ENCODE results near the gene MBTPS2.
"Not testable (repeated sequence)": the region's sequence is repeated elsewhere in the genome, so short reads cannot be mapped to it uniquely, and the experiment has no call there.

The MBTPS2 gene

DNA sequence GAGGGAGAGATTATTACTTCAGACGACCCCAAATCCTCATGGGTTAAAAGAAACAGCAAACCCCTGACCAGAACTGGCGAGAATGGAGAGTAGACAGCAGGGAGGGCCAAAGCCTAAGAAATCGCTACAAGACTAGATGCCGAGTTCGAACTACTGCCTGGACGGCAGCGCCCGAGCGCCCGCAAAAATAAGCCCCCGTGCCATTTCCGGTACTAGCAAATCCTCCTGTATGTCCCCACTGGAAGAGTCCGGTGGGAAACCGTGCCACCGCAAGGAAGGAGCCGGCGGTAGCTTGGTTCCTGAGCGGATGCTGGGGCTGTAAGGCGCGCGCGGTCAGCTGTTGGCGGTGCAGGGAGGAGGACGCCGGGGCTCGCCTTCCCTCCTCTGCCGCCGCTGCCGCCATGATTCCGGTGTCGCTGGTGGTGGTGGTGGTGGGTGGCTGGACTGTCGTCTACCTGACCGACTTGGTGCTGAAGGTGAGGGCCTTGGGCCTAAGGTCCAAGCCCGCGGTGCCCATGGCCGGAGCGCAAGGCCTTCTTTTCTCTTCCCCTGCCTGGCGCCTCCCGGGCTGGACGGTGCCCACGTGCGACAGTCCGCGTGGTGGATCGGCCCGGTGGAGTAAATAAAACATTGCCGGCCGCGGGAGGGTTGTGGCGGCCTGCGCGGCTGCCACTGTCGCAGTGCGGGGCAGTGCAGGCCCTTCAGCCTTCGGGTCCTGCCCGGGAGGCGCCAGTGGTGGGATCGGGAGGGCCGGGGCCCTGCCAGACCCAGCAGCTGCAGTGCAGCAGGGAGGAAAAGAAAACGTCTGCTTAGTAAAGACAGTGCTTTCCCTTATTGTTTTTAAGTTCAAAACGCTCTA is at the start of gene MBTPS2:
MBTPS2 (plus strand) TSS at position 284 of the 859 bp plus-strand sequence; CDS start at position 402, 118 bp downstream.
- peak; percentile 53 to 56 (median 55) for DNase-seq (ENCODE audit: low read depth in 2 of 3, low spot score in 2 of 3)

DNA sequence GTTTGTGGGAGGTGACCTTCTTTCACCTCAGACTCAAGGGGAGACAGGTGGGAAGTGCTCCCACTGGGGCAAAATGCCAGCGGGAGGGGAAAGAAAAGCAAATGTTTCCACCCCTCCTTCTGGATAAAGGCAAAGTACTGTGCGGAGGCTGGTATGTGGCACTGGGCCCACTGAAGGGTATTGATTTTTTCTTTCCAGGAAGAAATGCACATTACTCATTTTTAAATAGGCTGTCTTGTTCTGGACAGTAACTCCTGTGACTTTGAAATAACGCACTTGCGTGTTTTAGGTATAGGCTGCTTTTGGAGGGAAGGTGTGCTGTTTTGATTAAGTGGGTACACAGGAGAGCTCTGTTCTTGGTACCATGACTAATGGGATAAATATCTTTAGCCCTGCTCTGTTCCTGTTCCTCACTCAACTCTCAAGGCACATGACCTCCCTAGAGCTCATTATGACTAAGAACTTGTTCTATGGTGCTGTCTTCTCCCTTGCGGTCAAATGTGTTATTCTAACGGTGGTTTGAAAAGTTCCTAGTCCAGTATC is 40.7 kb upstream of the MBTPS2 start:
- DNase-seq (ENCODE audit: low read depth in 2 of 3, low spot score in 2 of 3), result no peak

DNA sequence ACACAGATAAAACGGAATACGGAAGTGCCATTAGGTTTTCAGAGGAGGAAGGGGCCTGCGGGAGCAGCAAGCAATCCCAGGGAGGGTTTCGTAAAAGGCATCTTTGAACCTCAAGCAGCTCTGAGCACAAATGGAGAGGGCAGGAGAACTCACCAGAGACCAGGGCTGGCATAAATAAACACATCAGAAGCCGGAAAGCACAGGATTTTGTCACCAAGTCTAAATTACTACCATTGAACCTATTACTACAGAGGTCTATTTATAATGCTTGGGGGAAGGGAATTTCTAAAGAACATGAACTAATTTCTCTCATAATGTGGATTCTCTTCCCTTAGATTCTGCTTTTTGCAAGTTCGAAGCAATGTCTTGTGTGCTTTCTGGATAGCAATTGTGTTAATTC is 39.6 kb upstream of the MBTPS2 start:
- no peak for DNase-seq (ENCODE audit: low read depth in 2 of 3, low spot score in 2 of 3)

DNA sequence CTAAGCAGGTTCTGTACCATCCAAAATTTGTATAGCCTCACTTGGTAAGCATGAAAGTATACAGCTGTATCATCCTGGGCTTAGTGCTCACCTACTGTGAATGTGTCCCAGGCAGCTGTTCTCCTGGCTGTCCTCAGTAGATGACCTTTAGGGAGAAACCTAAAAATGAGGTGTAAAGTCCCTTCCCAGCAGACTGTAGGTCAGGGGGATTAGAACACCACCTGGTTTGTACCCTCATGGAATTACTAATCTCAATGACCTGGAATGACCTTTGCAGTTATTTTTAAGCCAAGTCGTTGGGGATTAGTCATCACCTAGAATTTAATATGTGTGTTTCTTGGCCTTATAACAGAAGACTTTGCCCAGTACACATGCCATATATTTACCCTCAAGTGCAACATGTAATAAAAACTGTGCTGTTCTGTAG is 39.1 kb upstream of the MBTPS2 start:
- no peak for DNase-seq (ENCODE audit: low read depth in 2 of 3, low spot score in 2 of 3)

DNA sequence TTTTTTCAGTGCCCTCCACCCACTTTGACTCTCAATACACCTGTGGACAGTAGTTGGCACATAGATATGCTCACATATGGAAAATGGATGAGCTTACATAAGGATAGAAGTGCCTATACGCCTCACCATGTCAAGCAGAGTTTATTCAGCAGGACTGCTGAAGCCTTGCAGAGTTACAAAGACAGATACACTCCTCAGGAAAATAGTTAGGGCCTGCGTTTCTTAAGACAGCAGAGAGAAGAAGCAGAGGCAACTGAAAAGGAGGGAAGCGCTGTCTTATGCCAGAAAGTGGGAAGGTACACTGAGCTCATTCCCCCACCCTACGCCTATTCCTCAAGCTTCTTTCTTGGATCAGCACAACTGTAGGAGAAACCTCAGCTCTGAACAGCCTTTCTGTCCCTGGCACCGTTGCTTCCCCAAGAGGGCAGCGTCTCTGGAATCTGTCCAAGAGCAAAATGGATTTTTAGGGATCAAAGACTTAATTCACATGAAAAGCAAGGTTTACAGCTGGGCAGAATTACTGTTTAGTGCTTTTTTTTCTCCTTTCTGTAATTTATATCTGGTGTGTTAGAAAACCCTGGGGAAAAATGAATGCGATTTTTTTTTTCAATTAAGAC is 37.3 kb upstream of the MBTPS2 start:
- no peak for DNase-seq (ENCODE audit: low read depth in 2 of 3, low spot score in 2 of 3)

DNA sequence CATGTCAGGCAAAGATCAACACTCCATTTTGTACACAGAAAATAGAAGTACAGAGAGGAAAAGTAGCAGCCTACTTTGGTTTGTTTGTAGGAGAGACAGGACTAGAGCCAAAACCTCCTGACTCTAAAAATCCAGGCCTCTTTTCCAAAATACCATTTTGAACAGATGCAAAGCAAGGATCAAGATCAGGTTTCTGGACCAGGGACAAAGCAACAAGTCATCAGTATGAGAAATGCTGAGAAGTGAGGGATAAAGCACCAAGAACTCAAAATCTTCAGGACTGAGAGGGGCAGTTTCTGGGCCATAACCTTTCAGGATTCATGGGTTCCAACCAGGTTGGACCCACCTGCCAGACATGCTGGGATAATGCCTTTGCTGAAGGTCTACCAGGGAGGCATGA is 36.6 kb upstream of the MBTPS2 start:
- DNase-seq (ENCODE audit: low read depth in 2 of 3, low spot score in 2 of 3), result no peak

DNA sequence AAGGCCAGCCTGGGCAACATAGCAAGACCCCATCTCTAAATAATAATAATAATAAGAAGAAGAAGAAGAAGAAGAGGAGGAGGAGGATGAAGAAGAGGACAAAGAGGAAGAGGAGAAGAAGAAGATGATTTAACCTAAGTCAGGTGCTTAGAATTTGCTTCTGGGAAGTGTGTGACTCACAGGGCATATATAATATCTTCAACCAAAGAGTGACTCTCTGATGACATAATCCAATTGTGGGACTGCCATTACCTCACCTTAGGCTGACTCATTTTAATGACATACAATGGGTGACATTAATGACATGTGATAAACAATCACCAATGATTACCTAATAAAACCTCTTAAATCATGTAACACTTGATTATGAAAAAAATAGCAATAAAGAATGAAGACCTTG is 32.7 kb upstream of the MBTPS2 start:
- DNase-seq (ENCODE audit: low read depth in 2 of 3, low spot score in 2 of 3), result no peak

DNA sequence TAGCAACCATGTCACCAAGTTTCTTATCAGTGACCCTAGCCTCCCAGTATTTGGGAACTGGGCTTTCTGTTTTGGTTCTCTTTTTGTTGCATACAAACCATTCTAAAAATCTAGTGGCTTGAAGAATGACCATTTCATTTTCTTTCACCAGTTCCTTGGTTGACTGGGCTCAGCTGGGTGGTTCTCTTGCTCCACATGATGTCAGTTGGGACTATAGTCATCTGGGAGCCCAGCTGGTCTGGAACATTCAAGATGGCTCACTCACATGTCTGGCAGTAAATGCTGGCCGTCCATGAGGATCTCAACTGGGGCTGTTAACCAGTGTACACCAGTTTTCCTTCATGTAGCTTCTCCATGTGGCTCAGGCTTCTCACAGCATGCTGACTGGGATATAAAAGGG is 27.6 kb upstream of the MBTPS2 start:
- DNase-seq (ENCODE audit: low read depth in 2 of 3, low spot score in 2 of 3), result no peak

DNA sequence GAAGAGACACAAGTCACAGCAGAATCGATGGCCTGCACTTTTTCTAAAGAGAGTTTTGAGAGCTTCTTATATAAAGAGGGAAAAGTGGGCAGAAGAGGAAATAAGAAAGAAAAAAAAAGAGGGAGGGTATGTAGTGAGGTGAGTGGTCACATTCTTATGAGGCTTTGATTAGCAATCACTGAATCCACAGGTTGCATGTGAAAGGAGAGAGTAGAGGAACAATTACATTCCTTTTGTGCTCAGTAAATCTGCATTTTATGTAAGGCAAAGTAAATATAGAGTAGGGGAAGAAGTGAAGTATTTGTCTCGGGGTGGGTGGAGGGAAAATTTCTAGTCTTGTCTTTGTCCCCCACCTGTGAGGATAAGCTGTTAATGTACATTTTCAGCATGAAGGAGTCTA is 26.8 kb upstream of the MBTPS2 start:
- no peak for DNase-seq (ENCODE audit: low read depth in 2 of 3, low spot score in 2 of 3)

DNA sequence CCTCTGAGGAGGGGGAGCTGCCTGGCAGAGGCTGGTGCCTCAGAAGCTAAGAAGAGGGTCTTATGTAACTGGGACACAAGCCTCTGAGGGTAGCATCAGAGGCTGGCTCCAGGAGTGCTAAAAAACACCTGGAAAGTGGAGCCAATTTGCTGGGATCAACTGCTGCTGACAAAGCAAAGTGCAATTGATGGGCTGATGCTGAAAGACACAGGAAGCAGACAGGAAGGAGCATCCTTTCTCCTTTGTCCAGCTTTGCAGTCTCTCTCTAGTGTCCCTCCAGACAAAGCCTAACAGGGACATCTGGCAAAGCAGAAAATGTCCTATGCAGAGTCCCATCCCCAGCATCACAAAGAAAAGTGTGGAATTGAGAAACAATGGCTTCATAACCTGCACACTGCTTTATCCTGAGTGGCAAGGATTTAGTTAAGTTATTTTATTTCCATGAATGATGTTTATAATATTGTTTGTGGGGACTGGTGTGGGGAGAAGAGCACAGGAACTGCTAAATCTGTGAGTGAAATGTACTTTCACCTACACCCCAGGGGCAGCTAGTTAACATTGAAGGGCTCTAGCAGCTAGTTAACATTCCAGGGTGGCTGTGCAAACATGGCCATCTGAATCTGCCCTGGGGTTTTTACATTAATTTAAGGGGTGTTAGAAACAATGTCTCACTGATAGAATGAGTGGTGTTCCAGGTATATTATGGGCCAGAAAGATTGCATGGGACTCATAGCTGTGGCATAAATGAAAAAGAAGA is 25.6 kb upstream of the MBTPS2 start:
- no peak for DNase-seq (ENCODE audit: low read depth in 2 of 3, low spot score in 2 of 3)

DNA sequence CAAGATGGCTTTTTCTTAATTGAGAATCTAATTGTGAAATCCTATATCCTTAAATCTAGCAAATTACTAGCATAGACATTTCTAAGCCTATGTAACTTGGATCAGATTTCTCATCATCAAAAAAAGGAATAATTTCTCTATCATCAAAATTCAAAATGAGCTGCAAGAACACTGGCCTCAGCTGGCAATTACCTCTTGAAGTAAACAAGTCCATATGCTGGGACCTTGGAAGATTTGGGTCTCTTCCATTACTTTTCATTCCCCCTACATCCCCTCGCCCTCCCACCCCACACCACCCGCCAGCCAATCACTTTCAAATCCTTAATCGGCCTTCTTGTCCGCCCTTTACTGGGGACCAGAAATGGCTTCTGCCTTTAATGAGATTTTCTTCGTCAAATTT is 23.3 kb upstream of the MBTPS2 start:
- DNase-seq (ENCODE audit: low read depth in 2 of 3, low spot score in 2 of 3), result no peak

DNA sequence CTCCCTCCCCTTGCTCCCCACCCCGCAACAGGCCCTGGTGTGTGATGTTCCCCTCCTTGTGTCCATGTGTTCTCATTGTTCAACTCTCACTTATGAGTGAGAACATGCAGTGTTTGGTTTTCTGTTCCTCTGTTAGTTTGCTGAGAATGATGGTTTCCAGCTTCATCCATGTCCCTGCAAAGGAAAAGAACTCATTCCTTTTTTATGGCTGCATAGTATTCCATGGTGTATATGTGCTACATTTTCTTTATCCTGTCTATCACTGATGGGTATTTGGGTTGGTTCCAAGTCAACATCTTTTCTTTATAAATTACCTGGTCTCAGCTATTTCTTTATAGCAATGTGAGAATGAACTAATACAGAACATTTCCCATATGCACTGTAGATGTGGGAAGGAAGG is 19.2 kb upstream of the MBTPS2 start:
- not testable (repeated sequence) for DNase-seq (ENCODE audit: low read depth in 2 of 3, low spot score in 2 of 3)

DNA sequence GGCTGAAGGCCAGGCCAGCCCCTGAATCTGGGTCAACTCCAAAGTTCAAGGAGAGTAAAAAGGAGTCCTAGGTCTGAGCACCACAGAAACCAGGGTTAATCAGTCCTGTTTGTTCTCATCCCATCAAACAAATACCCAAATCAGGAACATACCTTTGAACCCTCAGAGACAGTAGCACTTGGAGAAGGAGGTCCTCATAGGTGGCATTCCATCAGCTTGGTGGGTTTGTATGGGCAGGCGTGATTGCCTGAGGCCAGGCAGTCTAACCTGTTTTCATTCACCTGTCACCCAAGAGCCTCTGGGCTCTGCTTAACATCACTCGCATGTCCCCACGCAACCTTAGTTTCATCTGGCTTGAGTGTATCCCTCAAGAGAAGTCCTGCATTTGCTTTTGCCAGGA is 17.5 kb upstream of the MBTPS2 start:
- no peak for DNase-seq (ENCODE audit: low read depth in 2 of 3, low spot score in 2 of 3)

DNA sequence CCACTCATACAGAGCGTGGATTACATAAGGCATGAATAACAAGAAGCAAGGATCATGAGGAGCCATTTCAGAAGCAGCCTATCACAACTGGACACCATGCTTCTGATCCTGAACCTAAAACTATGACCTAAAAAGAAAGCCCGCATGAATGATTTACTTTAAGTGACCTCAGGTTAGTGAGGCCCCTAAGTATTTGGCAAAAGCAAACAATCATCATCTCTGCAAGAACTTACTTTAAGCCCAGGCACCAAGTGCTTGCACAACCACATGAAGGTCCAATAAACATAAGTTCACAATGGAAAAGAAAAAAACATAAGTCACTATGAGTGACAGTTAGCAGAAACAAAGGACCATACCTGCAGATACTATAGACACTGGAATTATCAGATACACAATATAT is 7.9 kb upstream of the MBTPS2 start:
- DNase-seq (ENCODE audit: low read depth in 2 of 3, low spot score in 2 of 3), result no peak

DNA sequence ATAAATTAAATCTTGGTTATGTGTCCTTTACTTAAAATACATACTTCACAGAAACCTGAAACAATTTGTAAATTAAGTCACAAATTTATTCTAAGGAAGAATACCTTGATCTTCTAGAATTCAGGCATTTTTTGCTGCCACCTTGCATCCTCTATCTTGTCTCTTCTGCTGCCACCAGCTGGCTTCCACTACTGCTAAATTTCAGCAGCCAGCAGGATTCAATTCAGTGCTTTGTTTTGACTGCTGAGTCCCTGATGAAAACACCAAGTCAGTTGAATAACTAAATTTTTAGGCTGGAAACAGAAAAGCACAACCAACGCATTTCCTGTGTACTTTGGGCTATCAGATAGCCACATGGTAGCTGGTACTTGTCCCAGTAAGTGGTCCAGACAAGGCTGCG is 2.4 kb upstream of the MBTPS2 start:
- DNase-seq (ENCODE audit: low read depth in 2 of 3, low spot score in 2 of 3), result no peak

DNA sequence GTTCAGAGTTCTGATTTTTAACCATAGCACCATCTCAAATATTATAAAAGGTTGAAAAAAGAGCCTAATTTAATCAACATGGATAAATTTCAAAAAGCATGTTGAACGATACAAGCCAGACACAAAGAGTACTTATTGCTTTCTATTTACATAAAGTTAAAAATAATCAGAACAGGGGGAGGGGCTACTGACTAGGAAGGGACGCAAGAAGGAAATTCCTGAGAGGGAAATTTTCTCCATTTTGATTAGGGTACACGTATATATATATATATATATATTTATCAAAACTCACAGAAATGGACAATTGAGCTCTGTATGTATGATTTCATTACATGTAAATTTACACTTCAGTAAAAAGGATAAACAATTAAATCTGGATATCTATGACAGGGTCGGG is 482 bp upstream of the MBTPS2 start:
- no peak for DNase-seq (ENCODE audit: low read depth in 2 of 3, low spot score in 2 of 3)

DNA sequence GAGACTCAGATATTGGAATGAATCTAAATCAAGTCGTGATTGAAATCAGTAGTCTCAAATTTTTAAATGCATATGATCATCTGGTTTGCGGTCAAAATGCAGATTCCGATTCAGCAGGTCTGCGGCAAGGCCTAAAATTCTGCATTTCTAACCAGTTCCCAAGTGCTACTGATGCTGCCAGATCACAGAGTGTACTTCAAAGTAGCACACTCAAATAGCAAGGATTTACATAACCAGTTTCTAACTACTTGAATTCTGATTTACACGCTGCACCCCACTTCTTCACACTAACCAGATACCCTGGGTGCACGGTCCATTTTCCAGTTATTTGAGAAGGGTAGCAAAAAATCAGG is 752 bp downstream of the MBTPS2 start:
- no peak for DNase-seq (ENCODE audit: low read depth in 2 of 3, low spot score in 2 of 3)

DNA sequence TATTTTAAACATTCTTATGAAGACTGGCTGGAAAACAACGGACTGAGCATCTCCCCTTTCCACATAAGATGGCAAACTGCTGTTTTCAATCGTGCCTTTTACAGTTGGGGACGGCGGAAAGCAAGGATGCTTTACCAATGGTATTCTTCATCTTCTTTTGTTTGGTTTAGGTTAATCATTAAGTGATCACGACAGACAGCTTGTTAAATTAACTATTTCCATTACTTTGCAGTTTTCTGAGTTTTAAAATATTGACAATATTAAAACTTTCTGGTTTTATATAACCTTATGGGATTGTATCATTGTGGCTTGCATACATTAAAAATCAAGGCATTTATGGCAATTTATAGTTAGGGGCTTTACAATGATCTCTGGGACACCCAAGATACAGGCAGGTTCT is 3.8 kb downstream of the MBTPS2 start:
- DNase-seq (ENCODE audit: low read depth in 2 of 3, low spot score in 2 of 3), result no peak

DNA sequence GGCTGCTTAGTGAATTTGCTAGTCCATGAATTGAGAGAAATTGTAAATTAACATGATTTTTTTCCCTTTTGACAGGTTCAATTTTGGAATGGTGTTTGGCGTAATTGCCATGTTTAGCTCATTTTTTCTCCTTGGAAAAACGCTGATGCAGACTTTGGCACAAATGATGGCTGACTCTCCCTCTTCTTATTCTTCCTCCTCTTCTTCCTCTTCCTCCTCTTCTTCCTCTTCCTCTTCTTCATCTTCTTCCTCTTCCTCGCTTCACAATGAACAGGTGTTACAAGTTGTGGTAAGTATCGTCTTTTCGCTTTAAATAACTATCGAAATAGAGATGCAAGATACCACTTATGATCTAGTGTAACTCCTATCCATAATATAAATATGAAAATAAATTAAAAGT is 5.7 kb downstream of the MBTPS2 start:
- no peak for DNase-seq (ENCODE audit: low read depth in 2 of 3, low spot score in 2 of 3)

DNA sequence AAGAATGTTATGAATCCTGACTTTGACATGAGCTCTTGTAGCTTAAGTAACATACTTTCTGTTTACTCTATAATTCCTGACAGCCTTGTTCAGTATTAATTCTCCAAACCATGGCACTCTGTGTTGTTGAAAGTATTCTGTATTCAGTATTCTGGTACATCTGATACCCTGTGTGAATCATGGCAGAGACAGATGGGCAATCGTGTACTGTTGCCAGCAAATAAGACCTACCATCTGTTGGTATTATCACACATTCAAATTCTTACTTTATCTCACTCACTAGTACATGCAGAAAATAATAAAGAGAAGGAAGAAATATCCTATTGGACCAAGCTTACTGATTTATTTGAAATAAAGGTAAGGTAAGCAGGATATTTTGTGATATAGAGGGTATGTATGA is 7.9 kb downstream of the MBTPS2 start:
- DNase-seq (ENCODE audit: low read depth in 2 of 3, low spot score in 2 of 3), result no peak

DNA sequence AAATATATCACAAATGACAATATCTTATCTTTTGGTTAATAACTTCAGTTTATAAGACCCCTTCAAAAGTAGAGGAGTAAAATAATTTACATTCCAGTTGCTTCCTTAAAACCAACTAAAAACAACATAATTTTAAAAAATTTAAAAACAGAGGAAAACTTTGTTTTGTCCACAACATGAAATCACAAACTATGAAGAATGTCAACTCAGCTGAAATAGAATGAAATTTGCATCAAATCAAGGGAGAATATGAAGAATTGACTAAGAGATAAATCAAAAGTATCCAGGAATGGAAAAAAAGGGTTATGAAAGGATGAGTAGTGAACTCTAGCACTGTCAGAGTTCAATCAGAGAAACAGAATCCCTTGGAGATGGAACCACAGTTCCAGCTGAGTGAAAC is 14.2 kb downstream of the MBTPS2 start:
- no peak for DNase-seq (ENCODE audit: low read depth in 2 of 3, low spot score in 2 of 3)

DNA sequence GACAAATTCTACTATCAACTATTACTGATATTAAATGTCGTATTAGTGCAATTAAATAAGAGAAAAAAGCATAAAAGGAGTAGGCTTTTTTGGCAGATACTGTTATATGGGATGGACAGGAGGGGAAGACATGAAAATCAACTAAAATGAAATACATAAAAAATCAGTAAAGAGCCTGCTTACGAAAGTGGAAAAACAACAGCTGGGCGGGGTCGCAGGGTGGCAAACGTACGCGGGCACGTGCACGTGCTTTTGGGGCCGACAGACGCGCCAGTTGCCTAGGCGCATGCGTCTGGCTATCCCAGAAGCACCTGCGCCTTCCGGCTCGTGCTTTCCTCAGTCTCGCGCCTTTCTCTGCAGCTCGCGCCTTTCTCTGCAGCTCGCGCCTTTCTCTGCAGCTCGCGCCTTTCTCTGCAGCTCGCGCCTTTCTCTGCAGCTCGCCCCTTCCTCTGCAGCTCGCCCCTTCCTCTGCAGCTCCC is 16.6 kb downstream of the MBTPS2 start, which contains the start of gene YY2:
YY2 (plus strand) TSS at position 51 of the 479 bp plus-strand sequence. CDS start 498 bp downstream, outside the sequence.
- DNase-seq (ENCODE audit: low read depth in 2 of 3, low spot score in 2 of 3), result no peak
